GM10266 (cell line): Measurements from ENCODE around the gene FUT4.

ENCODE experiments used
- DNase-seq: peaks from one replicate; pipeline ENCODE4 v3.0.0; 2012; ENCODE audit errors: extremely low spot score
- CTCF ChIP-seq: IDR thresholded peaks from 2 replicates; pipeline ENCODE4 v1.5.1; 2012; ENCODE audit warnings: mild to moderate bottlenecking, low read depth; ENCODE audit not compliant: control insufficient read depth, insufficient read depth; ENCODE audit errors: missing control alignments

The FUT4 gene

GRCh38 chr11:94511932-94512781 is 31.6 kb upstream of the FUT4 start, which contains the start of gene C11orf97:
Gene C11orf97 (plus strand): TSS chr11:94512461. CDS start chr11:94512529, 68 bp downstream.
- no peak for TF ChIP-seq CTCF
- DNase-seq: peak; percentile 21

GRCh38 chr11:94513091-94513490 is 30.6 kb upstream of the FUT4 start:
- TF ChIP-seq CTCF: no peak
- no peak for DNase-seq

GRCh38 chr11:94515398-94515797 is 28.3 kb upstream of the FUT4 start:
- no peak for TF ChIP-seq CTCF
- no peak for DNase-seq

- no peak for TF ChIP-seq CTCF
- no peak for DNase-seq
Observed at GRCh38 chr11:94516725-94517124, 27.0 kb upstream of the FUT4 start.

- no peak for DNase-seq
- TF ChIP-seq CTCF: no peak
Observed at GRCh38 chr11:94518300-94518699, 25.4 kb upstream of the FUT4 start.

- TF ChIP-seq CTCF: peak; percentile 48
- DNase-seq: peak; percentile 48
Observed at GRCh38 chr11:94519478-94520084, 24.1 kb upstream of the FUT4 start.

- DNase-seq: no peak
- peak; percentile 30 for TF ChIP-seq CTCF
Observed at GRCh38 chr11:94521684-94522083, 22.0 kb upstream of the FUT4 start.
